WTC11 (cell line): ENCODE measurements around the gene SMC1B. TPM values are rescaled to one million over a fixed set of nuclear protein-coding genes. Genes with fewer than 3 reads are reported as not detected.
"Not testable (repeated sequence)": the region's sequence is repeated elsewhere in the genome, so short reads cannot be mapped to it uniquely, and the experiment has no call there.

ENCODE experiments used
- ATAC-seq: fragments of 200-7000 bp; cut with Tn5 transposase; 2 replicates; pipeline ENCODE4 v1.10.0; 2021; ENCODE audit warnings: mild to moderate bottlenecking, moderate library complexity
- CTCF ChIA-PET: fragments of 300-600 bp; sonication (Branson Sonifier 250); formaldehyde crosslinking; loops from one replicate; lab custom pipeline; 2021; ENCODE audit warnings: antibody characterized with exemption; lab: Charles Lee
- POLR2A ChIA-PET: fragments of 350-600 bp; sonication (Branson Sonifier 250); formaldehyde crosslinking; loops from one replicate; lab custom pipeline; 2021; ENCODE audit warnings: antibody characterized with exemption; lab: Charles Lee
- DNase-seq: peaks from one replicate; pipeline ENCODE4 v3.0.0; 2021; ENCODE audit warnings: low spot score
- H3K27ac Mint-ChIP-seq: 2 replicates; pipeline ENCODE4 v1.8.0; 2021; ENCODE audit warnings: mixed read lengths
- H3K27me3 Mint-ChIP-seq: 2 replicates; pipeline ENCODE4 v1.8.0; 2021; ENCODE audit warnings: low read depth, mild to moderate bottlenecking, moderate library complexity, mixed read lengths
- H3K36me3 Mint-ChIP-seq: 2 replicates; pipeline ENCODE4 v1.8.0; 2021; ENCODE audit warnings: mixed read lengths
- H3K4me1 Mint-ChIP-seq: 2 replicates; pipeline ENCODE4 v1.8.0; 2022; ENCODE audit warnings: mixed read lengths
- H3K4me3 Mint-ChIP-seq: 2 replicates; pipeline ENCODE4 v1.8.0; 2021; ENCODE audit warnings: mild to moderate bottlenecking, moderate library complexity, mixed read lengths
- H3K9me3 Mint-ChIP-seq: 2 replicates; pipeline ENCODE4 v1.8.0; 2021; ENCODE audit warnings: mixed read lengths
- CREM ChIP-seq: sonication (generic); formaldehyde crosslinking; IDR thresholded peaks from 2 replicates; pipeline ENCODE4 v1.8.1; 2022; ENCODE audit warnings: mild to moderate bottlenecking, missing genetic modification reagents, moderate library complexity
- ELF4 ChIP-seq: sonication (generic); formaldehyde crosslinking; IDR thresholded peaks from 2 replicates; pipeline ENCODE4 v1.8.1; 2022; ENCODE audit warnings: low read depth, mild to moderate bottlenecking, moderate library complexity, missing genetic modification reagents
- EMX1 ChIP-seq: fragments of 250-450 bp; sonication (Bioruptor Pico); IDR thresholded peaks from 2 replicates; pipeline ENCODE4 v1.8.0; 2021; ENCODE audit warnings: mild to moderate bottlenecking
- ETV6 ChIP-seq: sonication (generic); formaldehyde crosslinking; IDR thresholded peaks from 2 replicates; pipeline ENCODE4 v1.8.1; 2022; ENCODE audit warnings: mild to moderate bottlenecking, missing genetic modification reagents
- HMGA2 ChIP-seq: fragments of 250-450 bp; sonication (Bioruptor Pico); IDR thresholded peaks from 2 replicates; pipeline ENCODE4 v1.4.0; 2021; ENCODE audit warnings: mild to moderate bottlenecking, moderate library complexity
- IRF2 ChIP-seq: sonication (generic); formaldehyde crosslinking; IDR thresholded peaks from 2 replicates; pipeline ENCODE4 v1.8.0; 2022; ENCODE audit warnings: low read depth, missing genetic modification reagents, borderline replicate concordance
- KAT7 ChIP-seq: sonication (generic); formaldehyde crosslinking; IDR thresholded peaks from 2 replicates; pipeline ENCODE4 v1.8.1; 2023; ENCODE audit warnings: missing genetic modification reagents, mild to moderate bottlenecking, borderline replicate concordance
- MXD4 ChIP-seq: fragments of 250-450 bp; sonication (Bioruptor Pico); IDR thresholded peaks from 2 replicates; pipeline ENCODE4 v1.8.0; 2021; ENCODE audit warnings: mild to moderate bottlenecking, moderate library complexity, borderline replicate concordance
- NR3C1 ChIP-seq: sonication (generic); formaldehyde crosslinking; conservative IDR thresholded peaks from 2 replicates; pipeline ENCODE4 v1.8.1; 2023; ENCODE audit warnings: low read depth, mild to moderate bottlenecking, missing genetic modification reagents
- RORB ChIP-seq: fragments of 250-450 bp; sonication (Bioruptor Pico); IDR thresholded peaks from 2 replicates; pipeline ENCODE4 v1.9.0; 2021; ENCODE audit warnings: mild to moderate bottlenecking
- SMAD4 ChIP-seq: sonication (generic); formaldehyde crosslinking; IDR thresholded peaks from 2 replicates; pipeline ENCODE4 v1.8.0; 2022; ENCODE audit warnings: mild to moderate bottlenecking, missing genetic modification reagents
- TP53 ChIP-seq: sonication (generic); formaldehyde crosslinking; IDR thresholded peaks from 2 replicates; pipeline ENCODE4 v1.8.1; 2023; ENCODE audit warnings: mild to moderate bottlenecking, missing genetic modification reagents
- ZNF232 ChIP-seq: sonication (generic); formaldehyde crosslinking; IDR thresholded peaks from 2 replicates; pipeline ENCODE4 v1.8.0; 2022; ENCODE audit warnings: mild to moderate bottlenecking, missing genetic modification reagents
- ZNF416 ChIP-seq: fragments of 250-450 bp; sonication (Bioruptor Pico); IDR thresholded peaks from 2 replicates; pipeline ENCODE4 v1.9.0; 2021; ENCODE audit warnings: mild to moderate bottlenecking, inconsistent platforms
- ZNF423 ChIP-seq: fragments of 250-450 bp; sonication (Bioruptor Pico); IDR thresholded peaks from 2 replicates; pipeline ENCODE4 v2.1.2; 2022; ENCODE audit warnings: mild to moderate bottlenecking, moderate library complexity
- ZNF671 ChIP-seq: fragments of 250-450 bp; sonication (Bioruptor Pico); IDR thresholded peaks from 2 replicates; pipeline ENCODE4 v1.8.0; 2021; ENCODE audit warnings: mild to moderate bottlenecking
- total RNA-seq: library from RNA; stranded (reverse); gene quantifications from 3 replicates; pipeline ENCODE4 v1.2.3, GENCODE V29; 2021
- TF ChIP-seq, protein P1 (sequence below): fragments of 250-450 bp; sonication (Bioruptor Pico); IDR thresholded peaks from 2 replicates; pipeline ENCODE4 v1.9.0; 2021; ENCODE audit warnings: mild to moderate bottlenecking
- TF ChIP-seq, protein P2 (sequence below): sonication (generic); formaldehyde crosslinking; IDR thresholded peaks from 2 replicates; pipeline ENCODE4 v1.8.1; 2022; ENCODE audit warnings: mild to moderate bottlenecking, moderate library complexity, missing genetic modification reagents
- TF ChIP-seq, protein P3 (sequence below): sonication (generic); formaldehyde crosslinking; IDR thresholded peaks from 2 replicates; pipeline ENCODE4 v1.8.1; 2023; ENCODE audit warnings: mild to moderate bottlenecking, missing genetic modification reagents, moderate library complexity
- TF ChIP-seq, protein P4 (sequence below): sonication (generic); formaldehyde crosslinking; IDR thresholded peaks from 2 replicates; pipeline ENCODE4 v1.8.0; 2023; ENCODE audit warnings: missing genetic modification reagents, mild to moderate bottlenecking, borderline replicate concordance
- TF ChIP-seq, protein P5 (sequence below): sonication (generic); formaldehyde crosslinking; IDR thresholded peaks from 2 replicates; pipeline ENCODE4 v1.8.1; 2023; ENCODE audit warnings: mild to moderate bottlenecking, missing genetic modification reagents, moderate library complexity
- TF ChIP-seq, protein P6 (sequence below): sonication (generic); formaldehyde crosslinking; IDR thresholded peaks from 2 replicates; pipeline ENCODE4 v1.8.1; 2023; ENCODE audit warnings: mild to moderate bottlenecking, missing genetic modification reagents
- TF ChIP-seq, protein P7 (sequence below): sonication (generic); formaldehyde crosslinking; IDR thresholded peaks from 2 replicates; pipeline ENCODE4 v1.8.0; 2022; ENCODE audit warnings: mild to moderate bottlenecking, missing genetic modification reagents

SMC1B gene
- total RNA-seq, 1 experiment from 2014 or later = 0.07 TPM

DNA sequence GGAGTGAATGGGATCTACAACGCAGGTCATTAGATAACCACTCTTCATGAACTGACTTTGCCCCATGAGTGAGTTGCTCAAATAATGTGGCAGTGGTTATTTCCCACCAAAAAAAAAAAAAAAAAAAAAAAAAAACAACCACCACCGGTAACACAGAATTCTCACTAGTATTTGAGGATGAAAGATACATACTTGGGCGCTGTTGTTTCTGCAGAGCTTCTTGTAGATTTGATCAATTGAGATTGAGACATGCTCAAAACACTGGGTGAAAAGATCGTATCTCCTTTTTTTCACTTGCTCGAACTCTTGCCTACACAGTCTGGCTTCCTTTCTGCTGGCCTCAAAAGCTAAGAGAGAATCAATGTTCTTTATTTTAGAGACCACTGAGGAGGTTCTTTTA is 59.6 kb downstream of the SMC1B start:
- Mint-ChIP-seq H3K27ac (no peak overlapping the region), H3K36me3 (no peaks in the 10 kb centered on the region), H3K27me3 (no peaks in the 10 kb centered on the region; the same call in 1 of the 2 replicates), H3K9me3 (no peaks in the 10 kb centered on the region), H3K4me3 (no peak overlapping the region), H3K4me1 (no peaks in the 10 kb centered on the region)
- ATAC-seq = no peak
- TF ChIP-seq ZNF423 (CRISPR knock-in tag) (no peak), TP53 (CRISPR knock-in tag) (no peak), NR3C1 (CRISPR knock-in tag) (no peak), ELF4 (CRISPR knock-in tag) (no peak), ETV6 (no peak), ZNF671 (CRISPR knock-in tag) (no peak), MXD4 (CRISPR knock-in tag) (no peak), EMX1 (CRISPR knock-in tag) (no peak), SMAD4 (CRISPR knock-in tag) (no peak), ZNF416 (CRISPR knock-in tag) (no peak)
- TF ChIP-seq, protein P1, sequence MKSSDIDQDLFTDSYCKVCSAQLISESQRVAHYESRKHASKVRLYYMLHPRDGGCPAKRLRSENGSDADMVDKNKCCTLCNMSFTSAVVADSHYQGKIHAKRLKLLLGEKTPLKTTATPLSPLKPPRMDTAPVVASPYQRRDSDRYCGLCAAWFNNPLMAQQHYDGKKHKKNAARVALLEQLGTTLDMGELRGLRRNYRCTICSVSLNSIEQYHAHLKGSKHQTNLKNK = no peak
- TF ChIP-seq, protein P2, sequence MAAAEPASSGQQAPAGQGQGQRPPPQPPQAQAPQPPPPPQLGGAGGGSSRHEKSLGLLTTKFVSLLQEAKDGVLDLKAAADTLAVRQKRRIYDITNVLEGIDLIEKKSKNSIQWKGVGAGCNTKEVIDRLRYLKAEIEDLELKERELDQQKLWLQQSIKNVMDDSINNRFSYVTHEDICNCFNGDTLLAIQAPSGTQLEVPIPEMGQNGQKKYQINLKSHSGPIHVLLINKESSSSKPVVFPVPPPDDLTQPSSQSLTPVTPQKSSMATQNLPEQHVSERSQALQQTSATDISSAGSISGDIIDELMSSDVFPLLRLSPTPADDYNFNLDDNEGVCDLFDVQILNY (CRISPR knock-in tag) = no peak
- TF ChIP-seq, protein P3, sequence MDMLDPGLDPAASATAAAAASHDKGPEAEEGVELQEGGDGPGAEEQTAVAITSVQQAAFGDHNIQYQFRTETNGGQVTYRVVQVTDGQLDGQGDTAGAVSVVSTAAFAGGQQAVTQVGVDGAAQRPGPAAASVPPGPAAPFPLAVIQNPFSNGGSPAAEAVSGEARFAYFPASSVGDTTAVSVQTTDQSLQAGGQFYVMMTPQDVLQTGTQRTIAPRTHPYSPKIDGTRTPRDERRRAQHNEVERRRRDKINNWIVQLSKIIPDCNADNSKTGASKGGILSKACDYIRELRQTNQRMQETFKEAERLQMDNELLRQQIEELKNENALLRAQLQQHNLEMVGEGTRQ (CRISPR knock-in tag) = no peak
- TF ChIP-seq, protein P4, sequence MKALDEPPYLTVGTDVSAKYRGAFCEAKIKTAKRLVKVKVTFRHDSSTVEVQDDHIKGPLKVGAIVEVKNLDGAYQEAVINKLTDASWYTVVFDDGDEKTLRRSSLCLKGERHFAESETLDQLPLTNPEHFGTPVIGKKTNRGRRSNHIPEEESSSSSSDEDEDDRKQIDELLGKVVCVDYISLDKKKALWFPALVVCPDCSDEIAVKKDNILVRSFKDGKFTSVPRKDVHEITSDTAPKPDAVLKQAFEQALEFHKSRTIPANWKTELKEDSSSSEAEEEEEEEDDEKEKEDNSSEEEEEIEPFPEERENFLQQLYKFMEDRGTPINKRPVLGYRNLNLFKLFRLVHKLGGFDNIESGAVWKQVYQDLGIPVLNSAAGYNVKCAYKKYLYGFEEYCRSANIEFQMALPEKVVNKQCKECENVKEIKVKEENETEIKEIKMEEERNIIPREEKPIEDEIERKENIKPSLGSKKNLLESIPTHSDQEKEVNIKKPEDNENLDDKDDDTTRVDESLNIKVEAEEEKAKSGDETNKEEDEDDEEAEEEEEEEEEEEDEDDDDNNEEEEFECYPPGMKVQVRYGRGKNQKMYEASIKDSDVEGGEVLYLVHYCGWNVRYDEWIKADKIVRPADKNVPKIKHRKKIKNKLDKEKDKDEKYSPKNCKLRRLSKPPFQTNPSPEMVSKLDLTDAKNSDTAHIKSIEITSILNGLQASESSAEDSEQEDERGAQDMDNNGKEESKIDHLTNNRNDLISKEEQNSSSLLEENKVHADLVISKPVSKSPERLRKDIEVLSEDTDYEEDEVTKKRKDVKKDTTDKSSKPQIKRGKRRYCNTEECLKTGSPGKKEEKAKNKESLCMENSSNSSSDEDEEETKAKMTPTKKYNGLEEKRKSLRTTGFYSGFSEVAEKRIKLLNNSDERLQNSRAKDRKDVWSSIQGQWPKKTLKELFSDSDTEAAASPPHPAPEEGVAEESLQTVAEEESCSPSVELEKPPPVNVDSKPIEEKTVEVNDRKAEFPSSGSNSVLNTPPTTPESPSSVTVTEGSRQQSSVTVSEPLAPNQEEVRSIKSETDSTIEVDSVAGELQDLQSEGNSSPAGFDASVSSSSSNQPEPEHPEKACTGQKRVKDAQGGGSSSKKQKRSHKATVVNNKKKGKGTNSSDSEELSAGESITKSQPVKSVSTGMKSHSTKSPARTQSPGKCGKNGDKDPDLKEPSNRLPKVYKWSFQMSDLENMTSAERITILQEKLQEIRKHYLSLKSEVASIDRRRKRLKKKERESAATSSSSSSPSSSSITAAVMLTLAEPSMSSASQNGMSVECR (CRISPR knock-in tag) = no peak
- ChIA-PET CTCF (no interaction called here), POLR2A (no interaction called here)
- no peak for DNase-seq

DNA sequence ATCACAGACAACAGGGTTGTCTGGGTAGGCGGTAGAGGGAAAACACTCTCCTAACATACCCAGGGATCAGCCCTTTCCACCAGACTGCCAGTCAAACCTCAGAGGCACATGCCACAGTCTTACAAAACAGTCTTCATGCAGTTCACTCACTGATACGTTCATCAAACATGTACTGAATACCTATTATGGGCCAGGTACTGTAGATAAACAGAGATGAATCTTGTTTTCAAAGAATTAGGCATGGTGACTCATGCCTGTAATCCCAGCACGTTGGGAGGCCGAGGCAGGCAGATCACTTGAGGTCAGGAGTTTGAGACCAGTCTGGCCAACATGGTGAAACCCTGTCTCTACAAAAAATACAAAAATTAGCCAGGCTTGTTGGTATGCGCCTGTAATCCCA is 60.6 kb downstream of the SMC1B start:
- POLR2A ChIA-PET = not testable (repeated sequence)

DNA sequence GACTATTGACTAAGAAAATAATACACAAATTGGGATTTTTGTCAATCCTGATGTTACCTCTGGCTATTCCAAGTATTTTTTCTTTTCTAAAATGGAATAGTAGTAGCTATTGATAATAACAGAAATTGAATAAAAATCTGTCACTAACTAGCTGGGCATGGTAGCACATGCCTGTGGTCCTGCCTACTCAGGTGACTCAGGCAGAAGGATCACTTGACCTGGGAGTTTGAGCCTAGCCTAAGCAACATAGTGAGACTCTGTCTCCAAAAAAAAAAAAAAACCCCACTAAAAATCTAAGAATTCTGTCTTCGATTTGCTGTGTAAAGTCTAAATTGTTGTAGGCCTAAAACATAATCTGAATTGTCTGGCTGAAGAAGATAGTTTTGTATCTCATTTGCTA is 61.4 kb downstream of the SMC1B start:
- CTCF ChIA-PET = no interaction called here
- no peak for ATAC-seq
- Mint-ChIP-seq H3K36me3 (no peaks in the 10 kb centered on the region), H3K27me3 (no peaks in the 10 kb centered on the region; the same call in 1 of the 2 replicates), H3K4me3 (no peak overlapping the region), H3K4me1 (no peaks in the 10 kb centered on the region), H3K27ac (no peak overlapping the region), H3K9me3 (no peaks in the 10 kb centered on the region)
- POLR2A ChIA-PET = interaction anchor here (1.0 kb wide), 1 partner anchor 45 kb away, joined by 3 read pairs; no protein-coding TSS in a partner anchor
- DNase-seq = no peak
- TF ChIP-seq RORB (CRISPR knock-in tag) (no peak), CREM (no peak), IRF2 (CRISPR knock-in tag) (no peak), KAT7 (CRISPR knock-in tag) (no peak), HMGA2 (CRISPR knock-in tag) (no peak), ZNF232 (CRISPR knock-in tag) (no peak), SMAD4 (CRISPR knock-in tag) (no peak), MXD4 (CRISPR knock-in tag) (no peak), ZNF416 (CRISPR knock-in tag) (no peak)
- TF ChIP-seq, protein P5, sequence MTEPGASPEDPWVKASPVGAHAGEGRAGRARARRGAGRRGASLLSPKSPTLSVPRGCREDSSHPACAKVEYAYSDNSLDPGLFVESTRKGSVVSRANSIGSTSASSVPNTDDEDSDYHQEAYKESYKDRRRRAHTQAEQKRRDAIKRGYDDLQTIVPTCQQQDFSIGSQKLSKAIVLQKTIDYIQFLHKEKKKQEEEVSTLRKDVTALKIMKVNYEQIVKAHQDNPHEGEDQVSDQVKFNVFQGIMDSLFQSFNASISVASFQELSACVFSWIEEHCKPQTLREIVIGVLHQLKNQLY (CRISPR knock-in tag) = no peak
- TF ChIP-seq, protein P6, sequence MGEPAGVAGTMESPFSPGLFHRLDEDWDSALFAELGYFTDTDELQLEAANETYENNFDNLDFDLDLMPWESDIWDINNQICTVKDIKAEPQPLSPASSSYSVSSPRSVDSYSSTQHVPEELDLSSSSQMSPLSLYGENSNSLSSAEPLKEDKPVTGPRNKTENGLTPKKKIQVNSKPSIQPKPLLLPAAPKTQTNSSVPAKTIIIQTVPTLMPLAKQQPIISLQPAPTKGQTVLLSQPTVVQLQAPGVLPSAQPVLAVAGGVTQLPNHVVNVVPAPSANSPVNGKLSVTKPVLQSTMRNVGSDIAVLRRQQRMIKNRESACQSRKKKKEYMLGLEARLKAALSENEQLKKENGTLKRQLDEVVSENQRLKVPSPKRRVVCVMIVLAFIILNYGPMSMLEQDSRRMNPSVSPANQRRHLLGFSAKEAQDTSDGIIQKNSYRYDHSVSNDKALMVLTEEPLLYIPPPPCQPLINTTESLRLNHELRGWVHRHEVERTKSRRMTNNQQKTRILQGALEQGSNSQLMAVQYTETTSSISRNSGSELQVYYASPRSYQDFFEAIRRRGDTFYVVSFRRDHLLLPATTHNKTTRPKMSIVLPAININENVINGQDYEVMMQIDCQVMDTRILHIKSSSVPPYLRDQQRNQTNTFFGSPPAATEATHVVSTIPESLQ (CRISPR knock-in tag) = no peak
- TF ChIP-seq, protein P7, sequence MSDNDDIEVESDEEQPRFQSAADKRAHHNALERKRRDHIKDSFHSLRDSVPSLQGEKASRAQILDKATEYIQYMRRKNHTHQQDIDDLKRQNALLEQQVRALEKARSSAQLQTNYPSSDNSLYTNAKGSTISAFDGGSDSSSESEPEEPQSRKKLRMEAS (CRISPR knock-in tag) = no peak

More for the DNA sequence above, 60.6 kb downstream of the SMC1B start:
- H3K27ac Mint-ChIP-seq, H3K36me3 Mint-ChIP-seq, CTCF ChIA-PET, H3K4me1 Mint-ChIP-seq, ATAC-seq, DNase-seq, H3K27me3 Mint-ChIP-seq, H3K4me3 Mint-ChIP-seq, H3K9me3 Mint-ChIP-seq: not testable (repeated sequence)
